ENCODE data around the gene URGCP. TPM values are rescaled to one million over a fixed set of nuclear protein-coding genes. Genes with fewer than 3 reads are reported as not detected.
A peak's percentile ranks its signal among the peaks of the same experiment; 100 is the strongest.
"Not testable (repeated sequence)": the region's sequence is repeated elsewhere in the genome, so short reads cannot be mapped to it uniquely, and the experiment has no call there.

URGCP gene
- total RNA-seq, 1 donor from 2014 or later: 28.2 TPM

DNA sequence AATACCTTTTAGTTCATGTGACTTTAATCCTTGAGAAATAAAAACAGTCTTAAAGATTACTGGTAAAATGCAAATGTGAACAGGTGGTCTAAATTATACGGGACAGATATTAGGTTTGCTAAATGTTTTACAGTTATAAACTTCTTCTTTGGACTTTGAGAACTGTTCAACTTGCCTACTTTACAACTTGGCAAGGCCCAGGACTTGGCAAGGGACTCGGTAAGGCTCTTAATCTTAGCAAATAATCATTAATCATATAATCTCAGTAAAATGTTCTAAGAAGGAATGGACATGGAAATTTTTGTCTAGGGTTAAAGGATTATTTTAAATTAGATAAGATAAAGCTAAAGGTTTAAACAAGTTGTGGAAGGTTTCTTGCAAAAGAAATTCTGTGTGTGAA lies 15.0 kb upstream of the URGCP start:
- Histone ChIP-seq H3K27me3 (ENCODE audit: control insufficient read depth in 3 of 3, insufficient read depth in 3 of 3, low read length in 3 of 3) (no peaks in the 10 kb centered on the region), H3K9me3 (ENCODE audit: control insufficient read depth in 3 of 3, low read length in 3 of 3) (no peaks in the 10 kb centered on the region), H3K27ac (ENCODE audit: low read depth, low read length) (no peak overlapping the region), H3K9ac (ENCODE audit: low read depth in 1 of 3, low read length in 3 of 3) (no peak overlapping the region), H3K4me3 (ENCODE audit: low read length in 3 of 3) (no peak overlapping the region), H3K4me1 (ENCODE audit: control insufficient read depth in 3 of 3, insufficient read depth in 3 of 3, low read length in 3 of 3) (peaks cover 0 to 12% (median 5%) of the 10 kb centered on the region in 3 donors), H3K36me3 (ENCODE audit: control insufficient read depth in 3 of 3, insufficient read depth in 3 of 3, low read length in 3 of 3) (peaks cover 0 to 9% (median 4%) of the 10 kb centered on the region in 3 donors)

DNA sequence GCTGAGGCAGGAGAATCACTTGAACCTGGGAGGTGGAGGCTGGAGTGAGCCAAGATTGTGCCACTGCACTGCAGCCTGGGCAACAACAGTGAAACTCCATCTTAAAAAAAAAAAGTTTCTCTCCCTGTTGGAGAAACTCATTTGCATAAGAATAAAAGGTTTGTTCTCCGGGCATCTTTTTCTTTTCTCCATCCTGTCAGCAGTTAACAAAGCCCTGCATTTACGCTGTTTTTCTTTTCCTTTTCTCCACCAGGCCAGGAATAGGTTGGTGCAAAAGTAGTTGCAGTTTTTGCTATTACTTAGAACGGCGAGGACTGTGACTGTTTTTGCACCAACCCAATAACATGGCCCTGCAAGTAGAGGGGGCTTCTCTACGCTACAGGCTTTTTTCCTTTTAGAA lies 9.5 kb upstream of the URGCP start:
- Histone ChIP-seq H3K27ac (ENCODE audit: low read depth, low read length) (no peak overlapping the region), H3K4me1 (ENCODE audit: control insufficient read depth in 3 of 3, insufficient read depth in 3 of 3, low read length in 3 of 3) (no peaks in the 10 kb centered on the region), H3K36me3 (ENCODE audit: control insufficient read depth in 3 of 3, insufficient read depth in 3 of 3, low read length in 3 of 3) (peaks cover 0 to 7% (median 4%) of the 10 kb centered on the region in 3 donors), H3K4me3 (ENCODE audit: low read length in 3 of 3) (no peak overlapping the region), H3K9me3 (ENCODE audit: control insufficient read depth in 3 of 3, low read length in 3 of 3) (no peaks in the 10 kb centered on the region), H3K9ac (ENCODE audit: low read depth in 1 of 3, low read length in 3 of 3) (no peak overlapping the region), H3K27me3 (ENCODE audit: control insufficient read depth in 3 of 3, insufficient read depth in 3 of 3, low read length in 3 of 3) (no peaks in the 10 kb centered on the region)

DNA sequence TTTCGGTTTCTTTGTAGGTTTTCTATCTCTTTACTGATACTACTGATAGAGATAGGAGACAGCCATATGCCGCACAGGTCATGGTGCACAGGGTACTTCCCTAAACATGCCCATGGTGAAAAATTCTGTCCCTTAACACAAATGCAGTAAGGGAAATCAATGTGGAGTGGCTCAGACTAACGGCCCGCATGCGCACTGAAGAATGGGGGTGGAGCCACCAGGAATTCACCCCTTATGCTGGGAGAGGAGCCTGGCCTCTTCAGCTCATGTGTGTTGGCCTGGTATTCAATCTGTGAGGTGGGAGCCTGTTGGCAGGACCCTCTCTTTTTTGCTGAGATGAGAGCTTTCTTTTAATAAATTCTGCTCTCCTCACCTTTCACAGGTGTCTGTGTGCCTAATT lies 8.4 kb upstream of the URGCP start:
- no peak overlapping the region for H3K27ac ChIP-seq (ENCODE audit: low read depth, low read length)
- H3K9me3 ChIP-seq (ENCODE audit: control insufficient read depth in 3 of 3, low read length in 3 of 3): no peaks in the 10 kb centered on the region
- H3K27me3 ChIP-seq (ENCODE audit: control insufficient read depth in 3 of 3, insufficient read depth in 3 of 3, low read length in 3 of 3): no peaks in the 10 kb centered on the region
- H3K9ac ChIP-seq (ENCODE audit: low read depth in 1 of 3, low read length in 3 of 3): no peak overlapping the region
- H3K4me3 ChIP-seq (ENCODE audit: low read length in 3 of 3): no peak overlapping the region
- no peaks in the 10 kb centered on the region for H3K4me1 ChIP-seq (ENCODE audit: control insufficient read depth in 3 of 3, insufficient read depth in 3 of 3, low read length in 3 of 3)
- H3K36me3 ChIP-seq (ENCODE audit: control insufficient read depth in 3 of 3, insufficient read depth in 3 of 3, low read length in 3 of 3): peaks cover 0 to 7% (median 4%) of the 10 kb centered on the region in 3 donors

DNA sequence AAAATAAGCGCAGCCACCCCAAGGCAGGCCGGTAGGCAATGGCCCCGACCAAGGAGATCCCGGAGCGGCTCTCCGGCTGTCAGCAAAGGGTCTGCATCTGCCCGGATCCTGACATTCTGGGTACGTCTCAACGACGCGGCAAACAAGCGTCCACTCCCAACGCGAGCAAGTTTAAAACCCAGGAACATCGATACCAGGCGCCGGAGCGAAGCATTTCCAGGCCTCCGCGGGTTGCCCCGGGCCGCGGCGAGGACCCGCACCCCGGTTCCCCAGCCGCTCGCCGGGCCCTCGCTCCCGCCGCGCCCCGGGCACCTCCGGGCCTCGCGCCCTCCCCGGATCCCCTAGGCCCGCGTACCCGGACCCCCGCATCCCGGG lies 453 bp downstream of the URGCP start:
- Histone ChIP-seq H3K4me3 (ENCODE audit: low read length in 3 of 3) (peak overlapping the region; percentile 74 to 91 (median 87)), H3K36me3 (ENCODE audit: control insufficient read depth in 3 of 3, insufficient read depth in 3 of 3, low read length in 3 of 3) (no peaks in the 10 kb centered on the region), H3K27ac (ENCODE audit: low read depth, low read length) (peak overlapping the region; percentile 73), H3K9me3 (ENCODE audit: control insufficient read depth in 3 of 3, low read length in 3 of 3) (no peaks in the 10 kb centered on the region), H3K4me1 (ENCODE audit: control insufficient read depth in 3 of 3, insufficient read depth in 3 of 3, low read length in 3 of 3) (peaks cover 28 to 42% (median 28%) of the 10 kb centered on the region in 3 donors), H3K27me3 (ENCODE audit: control insufficient read depth in 3 of 3, insufficient read depth in 3 of 3, low read length in 3 of 3) (no peaks in the 10 kb centered on the region), H3K9ac (ENCODE audit: low read depth in 1 of 3, low read length in 3 of 3) (peak overlapping the region; percentile 86 to 91 (median 88))

DNA sequence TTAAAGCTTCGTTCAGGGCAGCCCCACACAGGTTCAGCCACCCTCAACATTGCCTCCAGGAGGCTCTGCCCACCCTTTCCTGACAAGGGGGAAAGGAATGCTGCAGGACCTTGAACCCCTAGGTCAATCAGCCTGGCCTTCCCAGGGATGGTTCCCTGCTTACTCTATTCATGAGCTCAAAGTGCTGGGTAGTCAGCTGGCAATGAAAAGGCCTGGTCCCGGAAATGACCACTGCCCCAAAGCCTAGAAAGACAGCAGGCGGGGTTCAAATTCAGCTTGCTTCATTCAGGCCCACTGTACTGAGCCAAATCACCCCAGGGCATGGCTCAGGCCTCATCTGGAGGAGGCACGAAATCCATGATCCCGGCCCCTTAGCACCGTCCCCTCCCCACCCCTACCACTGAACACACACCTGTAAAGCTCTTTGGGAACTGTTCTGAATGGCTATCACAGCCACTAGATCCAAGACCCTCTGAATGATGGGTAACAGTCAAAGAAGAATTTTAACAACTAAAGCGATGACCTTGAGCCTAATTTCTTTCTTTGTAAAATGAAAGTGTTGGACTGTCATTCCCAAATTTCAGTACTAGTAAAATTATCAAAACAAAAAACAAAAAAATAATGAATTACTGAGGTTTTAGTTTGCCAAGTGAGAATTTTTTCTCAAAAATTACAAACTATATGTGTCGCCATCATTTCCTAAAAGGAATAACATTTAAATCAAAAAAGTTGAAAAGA lies 1.0 kb downstream of the URGCP start:
- Histone ChIP-seq H3K36me3 (ENCODE audit: control insufficient read depth in 3 of 3, insufficient read depth in 3 of 3, low read length in 3 of 3) (no peaks in the 10 kb centered on the region), H3K27me3 (ENCODE audit: control insufficient read depth in 3 of 3, insufficient read depth in 3 of 3, low read length in 3 of 3) (no peaks in the 10 kb centered on the region), H3K27ac (ENCODE audit: low read depth, low read length) (peak overlapping the region; percentile 73), H3K9me3 (ENCODE audit: control insufficient read depth in 3 of 3, low read length in 3 of 3) (no peaks in the 10 kb centered on the region), H3K9ac (ENCODE audit: low read depth in 1 of 3, low read length in 3 of 3) (peak overlapping the region; percentile 86 to 91 (median 88)), H3K4me1 (ENCODE audit: control insufficient read depth in 3 of 3, insufficient read depth in 3 of 3, low read length in 3 of 3) (peaks cover 30 to 42% (median 31%) of the 10 kb centered on the region in 3 donors), H3K4me3 (ENCODE audit: low read length in 3 of 3) (peak overlapping the region; percentile 74 to 91 (median 87))

DNA sequence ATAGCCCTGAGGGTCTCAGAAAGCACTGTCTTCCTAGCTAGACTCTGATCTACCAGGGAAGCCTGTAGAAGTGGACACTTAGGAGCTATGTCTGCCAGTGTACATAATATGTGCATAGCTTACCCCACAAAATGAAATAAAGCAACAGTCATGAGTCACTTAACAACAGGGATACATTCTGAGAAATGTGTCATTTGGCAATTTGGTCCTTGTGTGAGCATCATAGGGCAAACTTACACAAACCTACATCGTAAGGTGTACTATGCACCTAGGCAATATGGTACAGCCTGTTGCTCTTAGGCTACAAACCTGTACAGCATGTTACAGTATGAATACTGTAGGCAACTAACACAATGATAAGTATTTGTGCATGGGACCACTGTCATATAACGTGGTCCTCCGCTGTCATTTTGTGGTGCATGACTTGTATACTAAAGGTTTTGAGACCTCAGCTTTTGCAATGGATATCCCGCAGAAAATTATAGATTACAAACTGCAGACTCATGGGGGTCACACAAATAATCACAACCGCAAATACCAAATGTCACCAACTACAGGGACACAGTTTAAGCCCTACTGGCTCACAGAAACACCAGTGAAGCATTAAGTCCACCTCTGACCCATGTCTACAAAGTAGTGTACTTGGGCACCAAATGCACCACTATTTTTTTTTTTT lies 1.7 kb downstream of the URGCP start:
- Histone ChIP-seq H3K27me3 (ENCODE audit: control insufficient read depth in 3 of 3, insufficient read depth in 3 of 3, low read length in 3 of 3) (no peaks in the 10 kb centered on the region), H3K4me1 (ENCODE audit: control insufficient read depth in 3 of 3, insufficient read depth in 3 of 3, low read length in 3 of 3) (peaks cover 30 to 42% (median 31%) of the 10 kb centered on the region in 3 donors), H3K4me3 (ENCODE audit: low read length in 3 of 3) (peak overlapping the region in 2 of 3 donors; percentile 74 to 91), H3K9ac (ENCODE audit: low read depth in 1 of 3, low read length in 3 of 3) (peak overlapping the region; percentile 86 to 91 (median 88)), H3K36me3 (ENCODE audit: control insufficient read depth in 3 of 3, insufficient read depth in 3 of 3, low read length in 3 of 3) (no peaks in the 10 kb centered on the region), H3K27ac (ENCODE audit: low read depth, low read length) (peak overlapping the region; percentile 73), H3K9me3 (ENCODE audit: control insufficient read depth in 3 of 3, low read length in 3 of 3) (no peaks in the 10 kb centered on the region)

DNA sequence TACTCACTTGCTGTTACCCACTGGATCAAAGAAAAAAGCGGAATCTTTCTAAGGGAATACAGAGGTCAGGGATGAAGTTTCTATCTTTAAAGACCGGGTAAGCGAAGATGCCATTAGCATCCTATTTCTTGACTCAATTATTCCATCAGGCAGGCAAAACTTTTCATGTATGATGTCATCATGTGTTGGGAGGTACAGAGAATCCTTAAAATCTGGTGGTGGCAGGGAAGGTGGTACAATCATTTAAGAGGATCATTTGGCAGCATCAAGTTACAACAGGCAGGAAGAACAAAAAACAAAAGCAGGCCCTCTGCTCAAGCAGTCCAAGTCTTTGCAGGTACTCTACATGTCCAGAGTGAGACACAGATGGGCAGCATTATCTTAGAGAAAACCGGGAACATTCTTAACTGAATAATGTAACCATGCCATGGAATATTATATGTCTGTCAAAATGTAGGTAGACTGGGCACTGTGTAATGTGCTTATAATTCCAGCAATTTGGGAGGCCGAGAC lies 3.8 kb downstream of the URGCP start:
- H3K9ac ChIP-seq (ENCODE audit: low read depth in 1 of 3, low read length in 3 of 3): no peak overlapping the region
- H3K27me3 ChIP-seq (ENCODE audit: control insufficient read depth in 3 of 3, insufficient read depth in 3 of 3, low read length in 3 of 3): no peaks in the 10 kb centered on the region
- no peaks in the 10 kb centered on the region for H3K9me3 ChIP-seq (ENCODE audit: control insufficient read depth in 3 of 3, low read length in 3 of 3)
- H3K4me1 ChIP-seq (ENCODE audit: control insufficient read depth in 3 of 3, insufficient read depth in 3 of 3, low read length in 3 of 3): peaks cover 30 to 46% (median 31%) of the 10 kb centered on the region in 3 donors
- no peak overlapping the region for H3K27ac ChIP-seq (ENCODE audit: low read depth, low read length)
- no peak overlapping the region for H3K4me3 ChIP-seq (ENCODE audit: low read length in 3 of 3)
- no peaks in the 10 kb centered on the region for H3K36me3 ChIP-seq (ENCODE audit: control insufficient read depth in 3 of 3, insufficient read depth in 3 of 3, low read length in 3 of 3)

DNA sequence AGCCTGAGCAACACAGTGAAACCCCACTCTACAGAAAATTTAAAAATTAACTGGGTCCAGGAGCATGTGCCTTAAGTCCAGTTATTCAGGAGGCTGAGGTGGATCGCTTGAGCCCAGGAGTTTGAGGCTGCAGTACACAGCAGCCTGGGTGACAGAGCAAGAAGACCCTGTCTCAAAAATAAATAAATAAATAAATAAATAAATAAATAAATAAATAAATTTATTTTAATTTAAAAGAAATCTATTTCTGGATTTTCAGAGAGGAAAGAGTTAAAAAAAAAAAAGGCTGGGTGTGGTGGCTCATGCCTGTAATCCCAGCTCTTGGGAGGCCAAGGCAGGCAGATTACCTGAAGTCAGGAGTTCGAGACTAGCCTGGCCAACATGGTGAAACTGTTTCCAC lies 7.8 kb downstream of the URGCP start:
- peaks cover 15 to 22% (median 16%) of the 10 kb centered on the region in 3 donors for H3K4me1 ChIP-seq (ENCODE audit: control insufficient read depth in 3 of 3, insufficient read depth in 3 of 3, low read length in 3 of 3)
- not testable (repeated sequence) for H3K9me3 ChIP-seq (ENCODE audit: control insufficient read depth in 3 of 3, low read length in 3 of 3); H3K4me3 ChIP-seq (ENCODE audit: low read length in 3 of 3); H3K27ac ChIP-seq (ENCODE audit: low read depth, low read length); H3K27me3 ChIP-seq (ENCODE audit: control insufficient read depth in 3 of 3, insufficient read depth in 3 of 3, low read length in 3 of 3); H3K36me3 ChIP-seq (ENCODE audit: control insufficient read depth in 3 of 3, insufficient read depth in 3 of 3, low read length in 3 of 3); H3K9ac ChIP-seq (ENCODE audit: low read depth in 1 of 3, low read length in 3 of 3)

DNA sequence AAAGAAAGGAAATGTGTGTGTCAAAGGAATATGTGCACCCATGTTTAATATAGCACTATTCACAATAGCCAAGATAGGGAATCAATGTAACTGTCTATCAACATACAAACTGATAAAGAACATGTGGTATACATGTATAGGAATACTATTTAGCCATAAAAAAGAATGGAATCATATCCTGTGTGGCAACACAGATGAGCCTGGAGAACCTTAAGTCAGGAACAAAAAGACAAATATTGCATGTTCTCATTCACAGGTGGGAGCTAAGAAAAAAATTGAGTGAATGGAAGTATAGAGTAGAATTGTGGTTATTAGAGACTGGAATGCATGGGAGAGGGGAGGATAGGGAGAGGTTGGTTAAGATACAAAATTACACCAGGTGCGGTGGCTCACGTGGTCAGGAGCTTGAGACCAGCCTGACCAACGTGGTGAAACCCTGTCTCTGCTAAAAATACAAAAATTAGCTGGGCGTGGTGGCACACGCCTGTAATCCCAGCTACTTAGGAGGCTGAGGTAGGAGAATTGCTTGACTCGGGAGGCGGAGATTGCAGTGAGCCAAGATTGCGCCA lies 10.5 kb downstream of the URGCP start:
- peaks cover 0 to 3% (median 0%) of the 10 kb centered on the region in 3 donors for H3K36me3 ChIP-seq (ENCODE audit: control insufficient read depth in 3 of 3, insufficient read depth in 3 of 3, low read length in 3 of 3)
- peaks cover 1 to 6% (median 4%) of the 10 kb centered on the region in 3 donors for H3K4me1 ChIP-seq (ENCODE audit: control insufficient read depth in 3 of 3, insufficient read depth in 3 of 3, low read length in 3 of 3)
- H3K9ac ChIP-seq (ENCODE audit: low read depth in 1 of 3, low read length in 3 of 3): no peak overlapping the region
- H3K27me3 ChIP-seq (ENCODE audit: control insufficient read depth in 3 of 3, insufficient read depth in 3 of 3, low read length in 3 of 3): no peaks in the 10 kb centered on the region
- H3K4me3 ChIP-seq (ENCODE audit: low read length in 3 of 3): no peak overlapping the region
- H3K27ac ChIP-seq (ENCODE audit: low read depth, low read length): no peak overlapping the region
- H3K9me3 ChIP-seq (ENCODE audit: control insufficient read depth in 3 of 3, low read length in 3 of 3): no peaks in the 10 kb centered on the region
